K562 (cell line): ENCODE results near the gene KIF21A.

ENCODE experiments used
- GABPB1 ChIP-seq: sonication (generic); formaldehyde crosslinking; IDR thresholded peaks from 2 replicates; pipeline ENCODE4 v1.8.0; 2022; ENCODE audit warnings: mild to moderate bottlenecking, missing genetic modification reagents
- IRF2 ChIP-seq: sonication (generic); formaldehyde crosslinking; IDR thresholded peaks from 2 replicates; pipeline ENCODE4 v1.8.1; 2022; ENCODE audit warnings: mild to moderate bottlenecking, missing genetic modification reagents
- KLF10 ChIP-seq: fragments of 250-450 bp; sonication (Bioruptor Pico); IDR thresholded peaks from 2 replicates; pipeline ENCODE4 v1.6.1; 2021; ENCODE audit warnings: matching md5 sums
- MYC ChIP-seq, 2 experiments: fragments of 250-450 bp in 1 of 2; sonication (Bioruptor Pico) in 1 of 2; IDR thresholded peaks; 2 replicates each; pipeline versions ENCODE4 v1.5.1 to v1.6.1; 2012 to 2021; ENCODE audit warnings: low read depth in 2 of 2, borderline replicate concordance in 1 of 2, improper control_type of control experiment in 1 of 2, low read length in 1 of 2, mild to moderate bottlenecking in 1 of 2, moderate library complexity in 1 of 2
- PCBP2 ChIP-seq: fragments of 200-400 bp; formaldehyde crosslinking; IDR thresholded peaks from 2 replicates; pipeline ENCODE4 v1.6.1; 2018; ENCODE audit warnings: low read length, low read depth, mild to moderate bottlenecking, moderate library complexity; ENCODE audit not compliant: poor library complexity, severe bottlenecking
- SMARCE1 ChIP-seq: fragments of 450-650 bp; IDR thresholded peaks from 2 replicates; pipeline ENCODE4 v1.7.1; 2016; ENCODE audit warnings: mild to moderate bottlenecking
- TEAD4 ChIP-seq, 2 experiments: sonication (generic) in 1 of 2; formaldehyde crosslinking in 1 of 2; IDR thresholded peaks; 2 replicates each; pipeline versions ENCODE4 v1.6.1 to v1.8.0; 2012 to 2022; ENCODE audit warnings: borderline replicate concordance in 1 of 2, inconsistent platforms in 1 of 2, low read length in 1 of 2, mild to moderate bottlenecking in 1 of 2, missing genetic modification reagents in 1 of 2
- ZNF12 ChIP-seq: sonication (generic); formaldehyde crosslinking; IDR thresholded peaks from 2 replicates; pipeline ENCODE4 v1.4.0; 2020; ENCODE audit warnings: mild to moderate bottlenecking, missing genetic modification reagents
- ZNF354B ChIP-seq: fragments of 250-450 bp; sonication (Bioruptor Pico); IDR thresholded peaks from 2 replicates; pipeline ENCODE4 v1.4.0; 2020
- TF ChIP-seq, protein P1 (sequence below): fragments of 450-650 bp; formaldehyde crosslinking; IDR thresholded peaks from 2 replicates; pipeline ENCODE4 v1.4.0; 2020; ENCODE audit warnings: mild to moderate bottlenecking, mixed read lengths
- TF ChIP-seq, protein P2 (sequence below): IDR thresholded peaks from 2 replicates; pipeline ENCODE4 v1.6.1; 2012; ENCODE audit warnings: low read depth, low read length, improper control_type of control experiment, borderline replicate concordance

GRCh38 chr12:39467432-39467870 lies 24.5 kb upstream of the KIF21A start:
- TF ChIP-seq IRF2 (CRISPR knock-in tag) = no peak
- TF ChIP-seq, protein P1, sequence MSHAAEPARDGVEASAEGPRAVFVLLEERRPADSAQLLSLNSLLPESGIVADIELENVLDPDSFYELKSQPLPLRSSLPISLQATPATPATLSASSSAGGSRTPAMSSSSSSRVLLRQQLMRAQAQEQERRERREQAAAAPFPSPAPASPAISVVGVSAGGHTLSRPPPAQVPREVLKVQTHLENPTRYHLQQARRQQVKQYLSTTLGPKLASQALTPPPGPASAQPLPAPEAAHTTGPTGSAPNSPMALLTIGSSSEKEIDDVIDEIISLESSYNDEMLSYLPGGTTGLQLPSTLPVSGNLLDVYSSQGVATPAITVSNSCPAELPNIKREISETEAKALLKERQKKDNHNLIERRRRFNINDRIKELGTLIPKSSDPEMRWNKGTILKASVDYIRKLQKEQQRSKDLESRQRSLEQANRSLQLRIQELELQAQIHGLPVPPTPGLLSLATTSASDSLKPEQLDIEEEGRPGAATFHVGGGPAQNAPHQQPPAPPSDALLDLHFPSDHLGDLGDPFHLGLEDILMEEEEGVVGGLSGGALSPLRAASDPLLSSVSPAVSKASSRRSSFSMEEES = no peak
- TF ChIP-seq MYC (IDR thresholded peaks at IDR 0.05; ENCODE audit: low read depth, low read length) = no peak
- no peak for TF ChIP-seq MYC (CRISPR knock-in tag; IDR thresholded peaks at IDR 0.05; ENCODE audit: borderline replicate concordance, low read depth)
- no peak for TF ChIP-seq GABPB1
- TF ChIP-seq ZNF354B = no peak
- no peak for TF ChIP-seq PCBP2
- TF ChIP-seq KLF10 = no peak
- TF ChIP-seq TEAD4 (IDR thresholded peaks at IDR 0.05; ENCODE audit: low read length) = no peak
- no peak for TF ChIP-seq TEAD4 (CRISPR knock-in tag; IDR thresholded peaks at IDR 0.05; ENCODE audit: borderline replicate concordance)
- no peak for TF ChIP-seq SMARCE1
- TF ChIP-seq, protein P2, sequence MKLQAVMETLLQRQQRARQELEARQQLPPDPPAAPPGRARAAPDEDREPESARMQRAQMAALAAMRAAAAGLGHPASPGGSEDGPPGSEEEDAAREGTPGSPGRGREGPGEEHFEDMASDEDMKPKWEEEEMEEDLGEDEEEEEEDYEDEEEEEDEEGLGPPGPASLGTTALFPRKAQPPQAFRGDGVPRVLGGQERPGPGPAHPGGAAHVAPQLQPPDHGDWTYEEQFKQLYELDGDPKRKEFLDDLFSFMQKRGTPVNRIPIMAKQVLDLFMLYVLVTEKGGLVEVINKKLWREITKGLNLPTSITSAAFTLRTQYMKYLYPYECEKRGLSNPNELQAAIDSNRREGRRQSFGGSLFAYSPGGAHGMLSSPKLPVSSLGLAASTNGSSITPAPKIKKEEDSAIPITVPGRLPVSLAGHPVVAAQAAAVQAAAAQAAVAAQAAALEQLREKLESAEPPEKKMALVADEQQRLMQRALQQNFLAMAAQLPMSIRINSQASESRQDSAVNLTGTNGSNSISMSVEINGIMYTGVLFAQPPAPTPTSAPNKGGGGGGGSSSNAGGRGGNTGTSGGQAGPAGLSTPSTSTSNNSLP = no peak
- no peak for TF ChIP-seq ZNF12 (CRISPR knock-in tag)
